NCI-H524 (cell line): ENCODE data around the gene TAPBPL.
A peak's percentile ranks its signal among the peaks of the same experiment; 100 is the strongest.

Source experiments
- DNase-seq, 2 experiments: peaks; one replicate each; lab custom pipeline; 2025; lab: John Stamatoyannopoulos, UW

Gene TAPBPL

DNA sequence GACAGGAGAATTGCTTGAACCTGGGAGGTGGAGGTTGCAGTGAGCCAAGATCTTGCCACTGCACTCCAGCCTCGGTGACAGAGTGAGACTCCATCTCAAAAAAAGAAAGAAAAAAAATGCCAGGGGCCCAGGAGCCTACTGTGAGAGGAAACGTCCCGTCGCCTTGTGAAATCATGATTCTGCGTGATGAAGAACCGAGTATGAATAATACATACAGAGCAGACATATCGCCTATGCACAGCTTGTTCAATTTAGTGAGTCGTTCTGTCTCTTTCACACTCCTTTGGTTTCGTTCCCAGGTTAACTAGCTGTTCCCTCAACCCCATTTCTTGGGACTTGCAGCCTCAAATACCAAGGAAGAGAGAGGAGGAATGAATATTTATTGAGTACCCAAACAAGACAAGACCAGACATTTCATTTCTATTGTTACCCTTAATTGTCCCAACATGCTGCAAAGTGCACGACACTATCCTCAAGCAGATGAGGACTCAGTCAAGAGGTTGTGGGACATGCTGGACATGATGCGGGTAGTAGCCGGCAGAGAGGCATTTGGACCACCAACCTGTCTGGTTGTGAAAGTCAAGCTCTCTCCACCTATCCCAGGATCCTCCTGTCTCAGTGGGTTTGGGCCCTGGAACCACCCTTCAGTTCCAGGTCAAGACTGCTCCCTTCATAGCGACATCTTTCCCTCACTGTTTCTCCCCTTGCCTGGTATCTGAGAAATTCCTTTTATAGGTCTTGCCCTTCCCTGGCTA lies 15.7 kb upstream of the TAPBPL start:
- DNase-seq = no peak

DNA sequence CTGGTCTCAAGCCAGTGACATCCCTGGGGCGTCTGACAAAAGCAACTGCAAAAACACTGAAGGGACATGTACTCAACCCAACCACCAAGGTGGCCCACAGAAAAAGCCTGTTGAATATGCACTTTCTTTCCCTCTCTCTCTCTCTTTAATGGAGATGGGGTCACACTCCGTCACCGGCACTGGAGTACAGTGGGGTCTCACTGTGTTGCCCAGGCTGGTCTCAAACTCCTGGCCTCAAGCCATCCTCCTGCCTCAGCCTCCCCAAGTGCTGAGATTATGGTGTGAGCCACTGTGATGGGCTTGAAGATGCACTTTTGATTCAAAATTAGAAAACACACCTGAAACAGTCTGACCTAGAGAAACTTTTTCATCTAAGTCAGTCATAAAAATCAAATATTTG lies 14.3 kb upstream of the TAPBPL start:
- no peak for DNase-seq

- no peak for DNase-seq
Observed at GRCh38 chr12:6438345-6438744, 13.5 kb upstream of the TAPBPL start.

DNA sequence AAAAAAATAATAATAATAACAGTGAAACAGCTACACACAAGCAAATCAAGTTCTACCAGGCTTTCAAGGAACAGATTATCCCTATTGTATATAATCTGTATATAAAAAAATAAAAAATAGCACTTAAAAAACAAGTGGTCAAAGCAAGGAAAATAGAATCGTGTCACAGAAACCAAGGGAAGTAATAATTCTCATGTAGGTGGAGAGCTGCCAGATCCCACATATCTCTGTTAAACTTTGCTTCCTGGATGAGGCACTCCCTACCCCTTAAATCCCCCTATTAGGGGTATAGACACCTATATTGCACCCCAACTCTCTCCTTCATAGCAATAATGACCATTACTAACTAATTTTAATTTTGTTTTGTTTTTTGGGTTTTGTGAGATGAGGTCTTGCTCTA lies 11.5 kb upstream of the TAPBPL start:
- DNase-seq = no peak

- no peak for DNase-seq
Observed at GRCh38 chr12:6442836-6443235, 9.0 kb upstream of the TAPBPL start.

GRCh38 chr12:6443361-6443983 lies 8.4 kb upstream of the TAPBPL start:
- DNase-seq = no peak

DNA sequence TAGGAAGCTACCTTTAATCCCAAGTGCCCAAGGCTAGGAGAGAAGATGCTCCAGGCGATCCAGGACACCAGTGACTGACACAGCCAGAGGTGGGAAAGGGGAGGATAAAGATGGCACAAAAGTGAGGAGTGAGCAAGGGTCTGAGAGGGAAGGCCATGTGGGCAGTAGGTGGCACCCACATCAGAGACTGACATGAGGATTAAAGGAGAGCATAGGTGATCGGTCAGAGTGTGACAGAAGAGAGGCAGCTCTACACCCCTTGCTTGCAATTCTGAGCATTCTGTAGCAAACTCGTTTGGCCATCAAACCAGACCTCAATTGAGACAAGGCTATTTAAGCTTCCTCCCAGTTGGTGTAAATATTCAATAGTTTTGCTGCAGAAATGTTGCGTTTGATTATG lies 7.8 kb upstream of the TAPBPL start:
- DNase-seq = no peak

DNA sequence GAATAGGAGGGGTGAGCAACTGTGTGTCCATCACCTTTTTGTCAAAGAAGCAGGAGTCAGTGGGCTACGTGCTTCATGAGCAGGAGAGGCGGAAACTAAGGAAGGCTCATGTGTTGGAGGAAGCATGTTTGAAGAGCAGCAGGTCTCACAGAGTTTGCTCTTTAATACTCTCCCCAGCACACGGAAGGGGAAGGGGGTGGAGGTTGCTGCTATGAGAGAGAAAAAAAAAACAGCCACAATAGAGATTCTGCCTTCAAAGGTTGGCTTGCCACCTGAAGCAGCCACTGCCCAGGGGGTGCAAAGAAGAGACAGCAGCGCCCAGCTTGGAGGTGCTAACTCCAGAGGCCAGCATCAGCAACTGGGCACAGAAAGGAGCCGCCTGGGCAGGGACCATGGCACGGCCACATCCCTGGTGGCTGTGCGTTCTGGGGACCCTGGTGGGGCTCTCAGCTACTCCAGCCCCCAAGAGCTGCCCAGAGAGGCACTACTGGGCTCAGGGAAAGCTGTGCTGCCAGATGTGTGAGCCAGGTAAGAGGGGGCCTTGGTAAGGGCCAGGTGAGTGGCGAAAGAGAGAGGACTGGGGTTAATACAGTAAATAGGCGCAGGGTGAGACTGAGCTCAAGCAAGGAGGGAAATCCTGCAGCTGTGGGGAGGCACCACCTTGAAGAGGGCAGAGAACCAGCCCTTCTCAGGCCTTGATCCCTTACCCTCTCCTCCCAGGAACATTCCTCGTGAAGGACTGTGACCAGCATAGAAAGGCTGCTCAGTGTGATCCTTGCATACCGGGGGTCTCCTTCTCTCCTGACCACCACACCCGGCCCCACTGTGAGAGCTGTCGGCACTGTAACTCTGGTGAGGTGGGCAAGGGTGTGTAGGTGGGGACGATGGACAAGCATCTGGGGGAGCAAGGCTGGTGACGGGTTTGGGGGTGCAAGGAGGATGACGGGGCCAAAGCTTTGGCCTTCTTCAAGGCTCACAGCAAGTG lies 6.8 kb upstream of the TAPBPL start, which contains the start of gene CD27:
CD27 (plus strand) TSS at position 252 of the 985 bp plus-strand sequence; CDS start at position 393, 141 bp downstream.
- no peak for DNase-seq

- peak; percentile 59 to 75 for DNase-seq
Observed at GRCh38 chr12:6450091-6450868, 1.6 kb upstream of the TAPBPL start.

GRCh38 chr12:6450869-6451347 lies 934 bp upstream of the TAPBPL start:
- peak in 1 of 2 experiments; percentile 60 for DNase-seq

- DNase-seq = peak in 1 of 2 experiments; percentile 23
Observed at GRCh38 chr12:6452245-6452943, 552 bp downstream of the TAPBPL start.

GRCh38 chr12:6452944-6453630 lies 1.2 kb downstream of the TAPBPL start:
- DNase-seq = no peak

- no peak for DNase-seq
Observed at GRCh38 chr12:6457220-6457945, 5.5 kb downstream of the TAPBPL start.

DNA sequence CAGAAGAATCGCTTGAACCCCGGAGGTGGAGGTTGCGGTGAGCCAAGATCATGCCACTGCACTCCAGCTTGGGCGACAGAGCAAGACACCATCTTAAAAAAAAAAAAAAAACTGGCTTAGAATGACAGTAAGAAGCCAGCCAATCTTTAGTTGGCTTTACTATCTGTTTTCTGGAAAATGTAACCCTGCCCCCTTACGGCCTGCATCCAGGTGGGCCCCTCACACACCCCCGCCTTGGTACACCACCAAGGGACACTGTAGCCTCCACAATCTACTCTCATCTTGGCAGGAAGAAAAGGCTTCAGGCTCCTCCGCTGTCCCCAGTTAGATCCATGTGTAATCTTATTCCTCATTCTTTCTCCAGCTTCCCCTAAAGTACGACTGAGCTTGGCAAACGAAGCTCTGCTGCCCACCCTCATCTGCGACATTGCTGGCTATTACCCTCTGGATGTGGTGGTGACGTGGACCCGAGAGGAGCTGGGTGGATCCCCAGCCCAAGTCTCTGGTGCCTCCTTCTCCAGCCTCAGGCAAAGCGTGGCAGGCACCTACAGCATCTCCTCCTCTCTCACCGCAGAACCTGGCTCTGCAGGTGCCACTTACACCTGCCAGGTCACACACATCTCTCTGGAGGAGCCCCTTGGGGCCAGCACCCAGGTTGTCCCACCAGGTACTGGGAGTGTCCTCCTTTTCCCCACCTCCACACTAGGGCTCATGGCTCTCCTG lies 6.6 kb downstream of the TAPBPL start:
- DNase-seq = no peak

GRCh38 chr12:6459004-6459337 lies 7.1 kb downstream of the TAPBPL start:
- DNase-seq = no peak

GRCh38 chr12:6460751-6461371 lies 9.0 kb downstream of the TAPBPL start:
- no peak for DNase-seq

DNA sequence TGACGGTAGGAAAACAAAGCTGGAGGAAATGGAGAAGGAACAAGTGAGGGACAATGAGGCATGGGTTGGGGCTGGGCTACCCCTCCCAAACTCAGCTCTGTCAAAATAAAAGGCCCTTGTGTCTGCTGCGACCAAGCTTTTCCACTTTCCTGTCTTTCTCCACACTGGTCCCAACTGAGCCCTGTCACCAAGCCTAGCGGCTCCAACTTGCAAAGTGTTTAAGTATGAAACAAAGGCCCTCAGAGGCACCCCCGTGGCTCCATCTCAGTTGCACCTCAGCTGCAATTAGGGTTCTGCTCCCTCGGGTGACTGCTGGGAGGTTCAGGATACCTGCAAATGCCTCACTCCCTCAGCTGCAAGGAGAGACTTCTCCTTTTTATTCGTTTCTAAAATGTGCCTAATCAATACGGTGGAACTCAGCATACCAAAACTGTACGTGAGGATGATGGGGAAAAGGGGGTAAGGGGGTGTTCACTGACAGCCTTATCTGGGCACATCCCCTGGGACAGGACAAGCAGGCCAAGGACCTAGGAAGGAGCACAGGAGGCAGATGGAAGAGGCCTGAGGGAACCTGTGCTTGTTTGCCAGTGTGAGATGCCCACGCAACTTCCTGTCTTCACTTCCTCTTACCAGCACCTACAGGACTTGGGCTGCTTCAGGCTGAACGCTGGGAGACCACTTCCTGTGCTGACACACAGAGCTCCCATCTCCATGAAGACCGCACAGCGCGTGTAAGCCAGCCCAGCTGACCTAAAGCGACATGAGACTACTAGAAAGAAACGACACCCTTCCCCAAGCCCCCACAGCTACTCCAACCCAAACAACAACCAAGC lies 9.8 kb downstream of the TAPBPL start:
- no peak for DNase-seq
